DOHH2 (cell line): ENCODE measurements around the gene INPP5F.
"Not testable (repeated sequence)": the region's sequence is repeated elsewhere in the genome, so short reads cannot be mapped to it uniquely, and the experiment has no call there.

ENCODE experiments used
- EZH2phosphoT487 ChIP-seq: fragments of 200-600 bp; sonication (generic); IDR thresholded peaks from 2 replicates; pipeline ENCODE4 v1.6.1; 2017; ENCODE audit warnings: borderline replicate concordance, mild to moderate bottlenecking, antibody characterized with exemption, low read length, moderate library complexity, mixed read lengths
- TF ChIP-seq, protein P1 (sequence below): fragments of 200-600 bp; sonication (generic); IDR thresholded peaks from one replicate; pipeline ENCODE4 v1.5.1; 2014; ENCODE audit warnings: antibody characterized with exemption, mild to moderate bottlenecking, low read depth, low read length; ENCODE audit not compliant: poor library complexity, severe bottlenecking

DNA sequence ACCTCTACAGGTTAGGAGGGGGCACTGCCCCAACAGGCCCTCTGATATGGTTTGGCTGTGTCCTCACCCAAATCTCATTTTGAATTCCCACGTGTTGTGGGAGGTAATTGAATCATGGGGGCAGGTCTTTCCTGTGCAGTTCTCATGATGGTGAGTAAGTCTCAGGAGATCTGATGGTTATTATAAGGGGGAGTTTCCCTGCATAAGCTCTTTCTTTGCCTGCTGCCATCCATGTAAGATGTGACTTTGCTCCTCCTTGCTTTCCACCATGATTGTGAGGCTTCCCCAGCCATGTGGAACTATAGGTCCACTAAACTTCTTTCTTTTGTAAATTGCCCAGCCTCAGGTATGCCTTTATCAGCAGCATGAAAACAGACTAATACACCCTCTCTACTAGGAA lies 14.9 kb upstream of the INPP5F start:
- TF ChIP-seq, protein P1, sequence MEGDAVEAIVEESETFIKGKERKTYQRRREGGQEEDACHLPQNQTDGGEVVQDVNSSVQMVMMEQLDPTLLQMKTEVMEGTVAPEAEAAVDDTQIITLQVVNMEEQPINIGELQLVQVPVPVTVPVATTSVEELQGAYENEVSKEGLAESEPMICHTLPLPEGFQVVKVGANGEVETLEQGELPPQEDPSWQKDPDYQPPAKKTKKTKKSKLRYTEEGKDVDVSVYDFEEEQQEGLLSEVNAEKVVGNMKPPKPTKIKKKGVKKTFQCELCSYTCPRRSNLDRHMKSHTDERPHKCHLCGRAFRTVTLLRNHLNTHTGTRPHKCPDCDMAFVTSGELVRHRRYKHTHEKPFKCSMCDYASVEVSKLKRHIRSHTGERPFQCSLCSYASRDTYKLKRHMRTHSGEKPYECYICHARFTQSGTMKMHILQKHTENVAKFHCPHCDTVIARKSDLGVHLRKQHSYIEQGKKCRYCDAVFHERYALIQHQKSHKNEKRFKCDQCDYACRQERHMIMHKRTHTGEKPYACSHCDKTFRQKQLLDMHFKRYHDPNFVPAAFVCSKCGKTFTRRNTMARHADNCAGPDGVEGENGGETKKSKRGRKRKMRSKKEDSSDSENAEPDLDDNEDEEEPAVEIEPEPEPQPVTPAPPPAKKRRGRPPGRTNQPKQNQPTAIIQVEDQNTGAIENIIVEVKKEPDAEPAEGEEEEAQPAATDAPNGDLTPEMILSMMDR: not testable (repeated sequence)
- not testable (repeated sequence) for TF ChIP-seq EZH2phosphoT487
